H1 (cell line): ENCODE measurements around the gene MIB1. TPM values are rescaled to one million over a fixed set of nuclear protein-coding genes. Genes with fewer than 3 reads are reported as not detected.

ENCODE experiments used
- CTCF ChIA-PET: fragments of 300-600 bp; sonication (Branson Sonifier 250); formaldehyde crosslinking; loops from one replicate; lab custom pipeline; 2021; ENCODE audit not compliant: partially characterized antibody; lab: Charles Lee
- POLR2A ChIA-PET: fragments of 300-600 bp; sonication (Branson Sonifier 250); formaldehyde crosslinking; loops from one replicate; lab custom pipeline; 2021; ENCODE audit warnings: inconsistent platforms; ENCODE audit not compliant: partially characterized antibody; lab: Charles Lee
- DNase-seq, 2 experiments: peaks; one replicate each; pipeline versions ENCODE4 v3.0.0 to v3.0.0-alpha.2; 2010 to 2022; ENCODE audit warnings: low spot score in 2 of 2, low read depth in 1 of 2, mixed read lengths in 1 of 2
- FAIRE-seq: peaks from 2 replicates; lab custom pipeline; 2011; peaks lifted over from hg19 to GRCh38; lab: Jason Lieb, UNC
- H2AFZ ChIP-seq: 2 replicates; pipeline ENCODE4 v1.8.1; 2012; ENCODE audit warnings: low read length, inconsistent platforms
- H2AK5ac ChIP-seq: 2 replicates; pipeline ENCODE4 v1.6.1; 2013; ENCODE audit warnings: low read depth, low read length
- H2BK120ac ChIP-seq: replicated peaks from 2 replicates; pipeline ENCODE3; 2013; ENCODE audit warnings: low read depth, low read length, inconsistent platforms
- H2BK12ac ChIP-seq: 2 replicates; pipeline ENCODE4 v1.6.1; 2013; ENCODE audit warnings: low read depth, low read length
- H2BK15ac ChIP-seq: 2 replicates; pipeline ENCODE4 v1.6.1; 2013; ENCODE audit warnings: low read length
- H2BK20ac ChIP-seq: 2 replicates; pipeline ENCODE4 v1.6.1; 2013; ENCODE audit warnings: low read length
- H2BK5ac ChIP-seq: 2 replicates; pipeline ENCODE4 v1.6.1; 2013; ENCODE audit warnings: low read depth, low read length
- H3K14ac ChIP-seq: 2 replicates; pipeline ENCODE4 v1.6.1; 2013; ENCODE audit warnings: inconsistent platforms; ENCODE audit not compliant: insufficient read length
- H3K18ac ChIP-seq: 2 replicates; pipeline ENCODE4 v1.6.1; 2013; ENCODE audit warnings: low read length; ENCODE audit errors: extremely low read depth
- H3K23ac ChIP-seq: 2 replicates; pipeline ENCODE4 v1.6.1; 2013; ENCODE audit warnings: inconsistent platforms; ENCODE audit not compliant: insufficient read length
- H3K23me2 ChIP-seq: 2 replicates; pipeline ENCODE4 v1.6.1; 2013; ENCODE audit warnings: low read depth, low read length
- H3K27ac ChIP-seq: 2 replicates; pipeline ENCODE4 v1.6.1; 2011; ENCODE audit warnings: low read depth, low read length, inconsistent platforms
- H3K27me3 ChIP-seq, 4 experiments: replicated peaks in 1 of 4; 1 replicate in 1 of 4; 2 replicates in 3 of 4; pipeline versions ENCODE4 v1.6.1 to v1.8.1; 2011 to 2013; ENCODE audit warnings: low read length in 3 of 4, mild to moderate bottlenecking in 3 of 4, inconsistent platforms in 2 of 4, mixed read lengths in 2 of 4, moderate library complexity in 1 of 4; ENCODE audit not compliant: control insufficient read depth in 3 of 4, insufficient read depth in 3 of 4; ENCODE audit errors: extremely low read depth in 1 of 4
- H3K36me3 ChIP-seq, 4 experiments: 2 replicates each; pipeline versions ENCODE4 v1.6.1 to v1.8.1; 2011 to 2013; ENCODE audit warnings: mild to moderate bottlenecking in 4 of 4, low read length in 3 of 4, moderate library complexity in 2 of 4, control low read depth in 1 of 4, inconsistent platforms in 1 of 4; ENCODE audit not compliant: insufficient read depth in 4 of 4, control insufficient read depth in 2 of 4
- H3K4ac ChIP-seq: replicated peaks from 2 replicates; pipeline ENCODE3; 2013; ENCODE audit warnings: low read length, low read depth, mixed read lengths, inconsistent platforms; ENCODE audit not compliant: insufficient read length
- H3K4me1 ChIP-seq, 4 experiments: replicated peaks in 1 of 4; 1 replicate in 1 of 4; 2 replicates in 3 of 4; pipeline versions ENCODE4 v1.6.1 to v1.8.1; 2011 to 2013; ENCODE audit warnings: low read length in 3 of 4, inconsistent platforms in 2 of 4, mixed read lengths in 1 of 4; ENCODE audit not compliant: insufficient read depth in 4 of 4, control insufficient read depth in 3 of 4
- H3K4me2 ChIP-seq, 2 experiments: 2 replicates each; pipeline versions ENCODE4 v1.6.1 to v1.8.1; 2011 to 2013; ENCODE audit warnings: low read depth in 2 of 2, low read length in 2 of 2, control low read depth in 1 of 2, inconsistent platforms in 1 of 2, mild to moderate bottlenecking in 1 of 2; ENCODE audit not compliant: insufficient read depth in 1 of 2
- H3K4me3 ChIP-seq, 4 experiments: fragments of 200-600, 300-600 bp in 1 of 4; sonication (generic), shearing (Covaris generic), sonication (Bioruptor Twin) in 1 of 4; 2 replicates each; pipeline versions ENCODE4 v1.5.1 to v1.8.1; 2011 to 2016; ENCODE audit warnings: low read length in 4 of 4, low read depth in 3 of 4, control low read depth in 2 of 4, inconsistent platforms in 2 of 4, mild to moderate bottlenecking in 2 of 4, mixed read lengths in 1 of 4, moderate library complexity in 1 of 4; ENCODE audit not compliant: insufficient read depth in 2 of 4; ENCODE audit errors: extremely low read depth in 1 of 4
- H3K56ac ChIP-seq: replicated peaks from 2 replicates; pipeline ENCODE3; 2013; ENCODE audit warnings: low read depth, mild to moderate bottlenecking, mixed read lengths, low read length, inconsistent platforms; ENCODE audit not compliant: insufficient read length
- H3K79me1 ChIP-seq: 2 replicates; pipeline ENCODE4 v1.6.1; 2013; ENCODE audit warnings: low read depth, low read length, control low read depth
- H3K79me2 ChIP-seq, 2 experiments: 2 replicates each; pipeline versions ENCODE4 v1.6.1 to v1.8.1; 2012 to 2013; ENCODE audit warnings: low read length in 2 of 2, mild to moderate bottlenecking in 2 of 2, inconsistent platforms in 1 of 2; ENCODE audit not compliant: insufficient read depth in 2 of 2, control insufficient read depth in 1 of 2
- H3K9ac ChIP-seq, 4 experiments: replicated peaks in 1 of 4; 1 replicate in 1 of 4; 2 replicates in 3 of 4; pipeline versions ENCODE4 v1.6.1 to v1.8.1; 2011 to 2013; ENCODE audit warnings: low read depth in 3 of 4, low read length in 3 of 4, control low read depth in 2 of 4, mild to moderate bottlenecking in 2 of 4, moderate library complexity in 2 of 4, inconsistent platforms in 1 of 4; ENCODE audit errors: extremely low read depth in 1 of 4
- H3K9me3 ChIP-seq, 2 experiments: 2 replicates each; pipeline versions ENCODE4 v1.6.1 to v1.8.1; 2012 to 2013; ENCODE audit warnings: mild to moderate bottlenecking in 2 of 2, moderate library complexity in 2 of 2, control low read depth in 1 of 2, inconsistent platforms in 1 of 2, low read depth in 1 of 2, low read length in 1 of 2, mixed read lengths in 1 of 2; ENCODE audit not compliant: insufficient read depth in 2 of 2
- H4K20me1 ChIP-seq, 2 experiments: replicated peaks in 1 of 2; 2 replicates each; pipeline versions ENCODE3 to v1.8.1; 2011 to 2013; ENCODE audit warnings: inconsistent platforms in 2 of 2, low read length in 2 of 2, mild to moderate bottlenecking in 1 of 2; ENCODE audit not compliant: insufficient read depth in 2 of 2, control insufficient read depth in 1 of 2
- H4K5ac ChIP-seq: 2 replicates; pipeline ENCODE4 v1.6.1; 2013; ENCODE audit warnings: low read length, low read depth, mixed read lengths, inconsistent platforms; ENCODE audit not compliant: insufficient read length
- H4K8ac ChIP-seq: 2 replicates; pipeline ENCODE4 v1.8.0; 2013; ENCODE audit warnings: mild to moderate bottlenecking, moderate library complexity, low read length, inconsistent platforms; ENCODE audit not compliant: insufficient read depth; ENCODE audit errors: extremely low read depth
- H4K91ac ChIP-seq: replicated peaks from 2 replicates; pipeline ENCODE3; 2013; ENCODE audit warnings: low read length, mixed read lengths, inconsistent platforms; ENCODE audit not compliant: insufficient read length
- CBX8 ChIP-seq: fragments of 300-800, 300-1000 bp; sonication (generic); IDR thresholded peaks from 2 replicates; pipeline ENCODE4 v1.7.1; 2016; ENCODE audit warnings: low read depth, low read length, borderline replicate concordance
- CREB1 ChIP-seq: IDR thresholded peaks from 2 replicates; pipeline ENCODE4 v1.6.1; 2012; ENCODE audit warnings: inconsistent platforms
- PHF8 ChIP-seq: fragments of 200-600 bp; sonication (generic); conservative IDR thresholded peaks from 2 replicates; pipeline ENCODE4 v1.7.1; 2012; ENCODE audit warnings: low read depth, mild to moderate bottlenecking, inconsistent platforms, low read length, moderate library complexity
- RAD21 ChIP-seq, 2 experiments: IDR thresholded peaks in 1 of 2; conservative IDR thresholded peaks in 1 of 2; 2 replicates each; pipeline ENCODE4 v1.6.1; 2011; ENCODE audit warnings: low read depth in 2 of 2, low read length in 2 of 2, improper control_type of control experiment in 1 of 2, inconsistent platforms in 1 of 2, mild to moderate bottlenecking in 1 of 2, moderate library complexity in 1 of 2
- WGBS, 2 experiments: shearing (Covaris generic) in 1 of 2; methylation state at CpG; one replicate each; pipeline versions ENCODE4 v1.1.6 to v1.1.7; 2013 to 2015; ENCODE audit warnings: low lambda C conversion rate in 2 of 2, mixed read lengths in 2 of 2, inconsistent platforms in 1 of 2, low coverage in 1 of 2, missing lambda C conversion rate in 1 of 2; ENCODE audit not compliant: insufficient replicate concordance in 2 of 2, insufficient coverage in 1 of 2, insufficient read length in 1 of 2; ENCODE audit errors: extremely low coverage in 1 of 2, missing lambda C conversion rate in 1 of 2; 5-methylcytosine and 5-hydroxymethylcytosine counted together
- polyA plus RNA-seq, 7 experiments: library from polyadenylated mRNA; depleted of rRNA in 3 of 7; stranded (reverse) in 5 of 7; unstranded in 2 of 7; fragments of >200 nt in 5 of 7; fragments of 200-250 nt in 2 of 7; gene quantifications; 1 replicate in 5 of 7; 2 replicates in 1 of 7; 4 replicates in 1 of 7; pipeline versions ENCODE4 v1.2.1 to v1.2.3, GENCODE V29; 2011 to 2013; ENCODE audit warnings: missing spikeins in 2 of 7, mixed read lengths in 2 of 7
- total RNA-seq: library from RNA; stranded (reverse); fragmentation: NEBNext Ultra II Directional; extraction: Animal tissue kit (Norgen Biotek cat#: 25700); gene quantifications from 2 replicates; pipeline ENCODE4 v1.2.1, GENCODE V29; 2021

Gene MIB1
- total and polyA plus RNA-seq, 2 of the 8 experiments (the other 6 are each of a cell fraction or from before 2014, with no cell fraction given), result 8.2 to 60.3 TPM

GRCh38 chr18:21826641-21827302 is 86.2 kb downstream of the MIB1 start:
- Histone ChIP-seq H2BK5ac (no peak overlapping the region), H3K27me3 (no peaks in the 10 kb centered on the region), H3K23me2 (no peaks in the 10 kb centered on the region), H4K8ac (no peak overlapping the region), H3K36me3 (peaks cover 0 to 6% (median 3%) of the 10 kb centered on the region in 4 experiments; a peak in 2 of 8 replicates), H3K9ac (no peak overlapping the region), H2AFZ (no peak overlapping the region), H3K79me1 (no peaks in the 10 kb centered on the region), H3K14ac (no peak overlapping the region), H2BK120ac (no peak overlapping the region), H3K23ac (no peak overlapping the region), H3K4me2 (no peak overlapping the region), H4K20me1 (no peaks in the 10 kb centered on the region), H4K5ac (no peak overlapping the region), H3K9me3 (no peaks in the 10 kb centered on the region), H3K4ac (no peak overlapping the region), H4K91ac (no peak overlapping the region), H2BK20ac (no peak overlapping the region), H3K56ac (no peak overlapping the region), H3K79me2 (no peaks in the 10 kb centered on the region), H3K4me3 (no peak overlapping the region), H3K27ac (no peak overlapping the region), H2AK5ac (no peak overlapping the region), H3K4me1 (peaks cover 0 to 2% (median 0%) of the 10 kb centered on the region in 4 experiments; a peak in 2 of 7 replicates), H3K18ac (no peak overlapping the region), H2BK12ac (no peak overlapping the region), H2BK15ac (no peak overlapping the region)
- no peak for DNase-seq
- 91% methylated on average over 4 of the region's 4 CpGs; no CpG with 5 or more reads in 1 of the 2 experiments for WGBS, 2 experiments
- TF ChIP-seq CREB1 (no peak), RAD21 (IDR thresholded peaks at IDR 0.05 in 1 of 2, conservative IDR thresholded peaks at IDR 0.05 in 1 of 2; ENCODE audit: low read depth in 2 of 2, low read length in 2 of 2) (no peak), PHF8 (no peak), CBX8 (no peak)
- CTCF ChIA-PET, result no interaction called here
- FAIRE-seq, result no peak
- POLR2A ChIA-PET, result no interaction called here
